OCI-LY3 (cell line): ENCODE measurements around the gene SIPA1.

Experiments used
- H2AFZ ChIP-seq: fragments of 200-600, 300-600 bp; shearing (Covaris generic); 2 replicates; pipeline ENCODE4 v1.6.0; 2014; ENCODE audit warnings: antibody characterized with exemption, low read depth, low read length
- H3K27ac ChIP-seq: fragments of 200-600, 300-600 bp; sonication (generic); 2 replicates; pipeline ENCODE4 v1.5.1; 2014; ENCODE audit warnings: mild to moderate bottlenecking, low read length, moderate library complexity, mixed read lengths
- H3K27me3 ChIP-seq: fragments of 200-600, 300-600 bp; sonication (generic); 2 replicates; pipeline ENCODE4 v1.6.1; 2014; ENCODE audit warnings: low read depth, low read length, mixed read lengths
- H3K36me3 ChIP-seq: fragments of 200-600, 300-600 bp; sonication (generic); replicated peaks from 2 replicates; pipeline ENCODE3; 2014; ENCODE audit warnings: low read depth, low read length, mixed read lengths
- H3K4me1 ChIP-seq: fragments of 300-600, 200-600 bp; sonication (generic); 2 replicates; pipeline ENCODE4 v1.6.1; 2014; ENCODE audit warnings: low read length, mixed read lengths
- H3K4me2 ChIP-seq: fragments of 200-600, 300-600 bp; sonication (generic); 2 replicates; pipeline ENCODE4 v1.6.1; 2014; ENCODE audit warnings: low read length, mixed read lengths
- H3K4me3 ChIP-seq: fragments of 300-600, 200-600 bp; sonication (generic); 2 replicates; pipeline ENCODE4 v1.5.1; 2014; ENCODE audit warnings: antibody characterized with exemption, mild to moderate bottlenecking, low read length, moderate library complexity
- H3K79me2 ChIP-seq: fragments of 300-600, 200-600 bp; shearing (Covaris generic); 2 replicates; pipeline ENCODE4 v1.6.1; 2014; ENCODE audit warnings: mild to moderate bottlenecking, low read length, mixed read lengths
- H3K9ac ChIP-seq: fragments of 300-600, 200-600 bp; shearing (Covaris generic); 2 replicates; pipeline ENCODE4 v1.6.0; 2014; ENCODE audit warnings: mild to moderate bottlenecking, low read length, moderate library complexity
- H3K9me3 ChIP-seq: fragments of 200-600, 300-600 bp; shearing (Covaris generic); 2 replicates; pipeline ENCODE4 v1.6.1; 2014; ENCODE audit warnings: low read length, mixed read lengths; ENCODE audit not compliant: insufficient read depth
- H4K20me1 ChIP-seq: fragments of 200-600, 300-600 bp; sonication (generic); 2 replicates; pipeline ENCODE4 v1.6.1; 2016; ENCODE audit warnings: low read length, mixed read lengths; ENCODE audit not compliant: insufficient read depth
- EZH2phosphoT487 ChIP-seq: fragments of 200-600 bp; shearing (Covaris generic); IDR thresholded peaks from 2 replicates; pipeline ENCODE4 v1.6.1; 2018; ENCODE audit warnings: antibody characterized with exemption, mixed run types, low read depth
- TF ChIP-seq, protein P1 (sequence below): fragments of 200-600, 300-600 bp; sonication (generic); IDR thresholded peaks from 2 replicates; pipeline ENCODE4 v1.5.1; 2014; ENCODE audit warnings: antibody characterized with exemption, low read length, low read depth

Gene SIPA1

DNA sequence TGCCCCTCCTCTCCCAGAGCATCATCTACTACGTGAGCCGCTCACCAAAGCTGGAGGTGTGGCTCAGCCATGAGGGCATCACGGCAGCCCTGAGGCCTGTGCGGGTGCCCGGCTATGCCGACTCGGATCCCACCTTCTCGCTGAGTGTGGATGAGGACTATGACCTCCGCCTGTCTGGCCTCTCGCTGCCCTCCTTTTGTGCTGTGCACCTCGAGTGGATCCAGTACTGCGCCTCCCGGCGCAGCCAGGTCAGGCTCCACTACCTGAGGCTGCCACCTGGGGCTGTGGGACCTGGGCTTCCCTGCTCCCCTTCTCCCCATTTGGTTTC is 3.8 kb upstream of the SIPA1 start:
- H3K27ac ChIP-seq, result no peak overlapping the region
- H4K20me1 ChIP-seq, result no peaks in the 10 kb centered on the region
- H3K9me3 ChIP-seq, result no peaks in the 10 kb centered on the region
- H3K4me1 ChIP-seq, result peaks cover 12% of the 10 kb centered on the region
- H2AFZ ChIP-seq, result no peak overlapping the region
- H3K79me2 ChIP-seq, result peaks cover 10% of the 10 kb centered on the region
- H3K4me3 ChIP-seq, result no peak overlapping the region
- TF ChIP-seq, protein P1, sequence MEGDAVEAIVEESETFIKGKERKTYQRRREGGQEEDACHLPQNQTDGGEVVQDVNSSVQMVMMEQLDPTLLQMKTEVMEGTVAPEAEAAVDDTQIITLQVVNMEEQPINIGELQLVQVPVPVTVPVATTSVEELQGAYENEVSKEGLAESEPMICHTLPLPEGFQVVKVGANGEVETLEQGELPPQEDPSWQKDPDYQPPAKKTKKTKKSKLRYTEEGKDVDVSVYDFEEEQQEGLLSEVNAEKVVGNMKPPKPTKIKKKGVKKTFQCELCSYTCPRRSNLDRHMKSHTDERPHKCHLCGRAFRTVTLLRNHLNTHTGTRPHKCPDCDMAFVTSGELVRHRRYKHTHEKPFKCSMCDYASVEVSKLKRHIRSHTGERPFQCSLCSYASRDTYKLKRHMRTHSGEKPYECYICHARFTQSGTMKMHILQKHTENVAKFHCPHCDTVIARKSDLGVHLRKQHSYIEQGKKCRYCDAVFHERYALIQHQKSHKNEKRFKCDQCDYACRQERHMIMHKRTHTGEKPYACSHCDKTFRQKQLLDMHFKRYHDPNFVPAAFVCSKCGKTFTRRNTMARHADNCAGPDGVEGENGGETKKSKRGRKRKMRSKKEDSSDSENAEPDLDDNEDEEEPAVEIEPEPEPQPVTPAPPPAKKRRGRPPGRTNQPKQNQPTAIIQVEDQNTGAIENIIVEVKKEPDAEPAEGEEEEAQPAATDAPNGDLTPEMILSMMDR, result no peak
- TF ChIP-seq EZH2phosphoT487, result no peak
- no peak overlapping the region for H3K4me2 ChIP-seq
- peaks cover 31% of the 10 kb centered on the region for H3K36me3 ChIP-seq
- H3K27me3 ChIP-seq, result no peaks in the 10 kb centered on the region
- H3K9ac ChIP-seq, result no peak overlapping the region

- Histone ChIP-seq H3K4me1 (peaks cover 16% of the 10 kb centered on the region), H3K4me2 (no peak overlapping the region)
These were observed 3.5 kb upstream of the SIPA1 start for GRCh38 chr11:65634440-65634839.

GRCh38 chr11:65634905-65635731 is 2.8 kb upstream of the SIPA1 start:
- Histone ChIP-seq H3K4me1 (peaks cover 22% of the 10 kb centered on the region), H4K20me1 (no peaks in the 10 kb centered on the region), H3K9me3 (no peaks in the 10 kb centered on the region), H3K36me3 (peaks cover 26% of the 10 kb centered on the region), H3K27me3 (no peaks in the 10 kb centered on the region), H3K27ac (no peak overlapping the region), H3K4me3 (no peak overlapping the region), H3K4me2 (no peak overlapping the region), H2AFZ (no peak overlapping the region), H3K9ac (no peak overlapping the region), H3K79me2 (peaks cover 16% of the 10 kb centered on the region)
- TF ChIP-seq, protein P1, result no peak
- no peak for TF ChIP-seq EZH2phosphoT487

More at GRCh38 chr11:65634440-65634839, 3.5 kb upstream of the SIPA1 start:
- H3K9me3 ChIP-seq, result no peaks in the 10 kb centered on the region
- H3K4me3 ChIP-seq, result no peak overlapping the region
- peaks cover 10% of the 10 kb centered on the region for H3K79me2 ChIP-seq
- no peak overlapping the region for H3K27ac ChIP-seq
- no peak overlapping the region for H2AFZ ChIP-seq
- TF ChIP-seq, protein P1, result no peak
- no peak for TF ChIP-seq EZH2phosphoT487
- H3K27me3 ChIP-seq, result no peaks in the 10 kb centered on the region
- H3K9ac ChIP-seq, result no peak overlapping the region
- peaks cover 27% of the 10 kb centered on the region for H3K36me3 ChIP-seq
- H4K20me1 ChIP-seq, result no peaks in the 10 kb centered on the region

DNA sequence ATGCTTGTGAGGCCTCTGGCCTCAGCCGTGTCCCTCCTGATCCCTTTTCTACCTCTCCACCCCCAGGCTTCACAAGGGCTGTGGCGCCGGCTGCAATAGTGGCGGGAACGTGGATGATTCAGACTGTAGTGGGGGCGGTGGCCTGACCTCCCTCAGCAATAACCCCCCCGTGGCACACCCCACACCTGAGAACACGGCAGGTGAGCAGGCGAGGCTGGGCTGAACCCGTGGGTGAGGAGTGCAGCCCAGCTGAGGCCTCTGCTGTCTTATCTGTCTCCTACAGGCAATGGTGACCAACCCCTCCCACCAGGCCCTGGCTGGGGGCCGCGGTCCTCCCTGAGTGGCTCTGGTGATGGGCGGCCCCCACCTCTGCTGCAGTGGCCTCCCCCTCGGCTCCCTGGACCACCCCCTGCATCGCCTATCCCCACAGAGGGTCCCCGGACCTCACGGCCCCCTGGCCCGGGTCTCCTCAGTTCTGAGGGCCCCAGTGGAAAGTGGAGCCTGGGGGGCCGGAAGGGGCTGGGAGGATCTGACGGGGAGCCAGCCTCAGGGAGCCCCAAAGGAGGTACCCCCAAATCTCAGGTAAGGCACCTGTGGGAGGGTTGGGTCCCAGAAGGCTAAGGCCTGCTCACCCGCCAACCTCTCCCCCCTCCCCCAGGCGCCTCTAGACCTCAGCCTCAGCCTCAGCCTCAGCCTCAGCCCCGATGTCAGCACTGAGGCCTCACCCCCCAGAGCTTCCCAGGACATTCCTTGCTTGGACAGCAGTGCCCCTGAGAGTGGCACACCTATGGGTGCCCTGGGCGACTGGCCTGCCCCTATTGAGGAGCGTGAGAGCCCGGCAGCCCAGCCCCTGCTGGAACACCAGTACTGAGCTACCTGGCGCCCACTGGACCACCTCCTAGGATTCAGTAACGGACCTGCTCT is 1.5 kb upstream of the SIPA1 start:
- Histone ChIP-seq H3K27ac (no peak overlapping the region), H3K9me3 (no peaks in the 10 kb centered on the region), H3K9ac (no peak overlapping the region), H3K4me2 (no peak overlapping the region), H3K27me3 (no peaks in the 10 kb centered on the region), H3K4me1 (peaks cover 32% of the 10 kb centered on the region), H3K79me2 (peaks cover 27% of the 10 kb centered on the region), H3K4me3 (no peak overlapping the region), H4K20me1 (no peaks in the 10 kb centered on the region), H3K36me3 (peaks cover 23% of the 10 kb centered on the region), H2AFZ (no peak overlapping the region)
- TF ChIP-seq, protein P1, result no peak
- no peak for TF ChIP-seq EZH2phosphoT487
